HepG2 (cell line): ENCODE data around the gene U2AF1L4. TPM values are rescaled to one million over a fixed set of nuclear protein-coding genes. Genes with fewer than 3 reads are reported as not detected.
A peak's percentile ranks its signal among the peaks of the same experiment; 100 is the strongest.

ENCODE experiments used
- DNMT3B ChIP-seq: conservative IDR thresholded peaks from 2 replicates; pipeline ENCODE4 v1.6.1; 2016; ENCODE audit warnings: missing biosample characterization, control low read depth
- FLYWCH1 ChIP-seq: sonication (generic); formaldehyde crosslinking; IDR thresholded peaks from 2 replicates; pipeline ENCODE4 v1.8.1; 2023; ENCODE audit warnings: mild to moderate bottlenecking, missing genetic modification reagents
- GATAD2A ChIP-seq: IDR thresholded peaks from 2 replicates; pipeline ENCODE4 v1.6.1; 2016
- HES4 ChIP-seq: sonication (generic); formaldehyde crosslinking; IDR thresholded peaks from 2 replicates; pipeline ENCODE4 v1.9.0; 2021; ENCODE audit warnings: mild to moderate bottlenecking, missing genetic modification reagents, borderline replicate concordance
- HIVEP1 ChIP-seq: sonication (generic); formaldehyde crosslinking; IDR thresholded peaks from 2 replicates; pipeline ENCODE4 v1.4.0; 2020; ENCODE audit warnings: mild to moderate bottlenecking, missing genetic modification reagents
- HOXA5 ChIP-seq: sonication (generic); formaldehyde crosslinking; IDR thresholded peaks from 2 replicates; pipeline ENCODE4 v1.4.0; 2020; ENCODE audit warnings: missing genetic modification reagents
- HOXA7 ChIP-seq: sonication (generic); formaldehyde crosslinking; IDR thresholded peaks from 2 replicates; pipeline ENCODE4 v1.8.1; 2022; ENCODE audit warnings: mild to moderate bottlenecking, missing genetic modification reagents, moderate library complexity
- IRF2 ChIP-seq: IDR thresholded peaks from 2 replicates; pipeline ENCODE4 v1.6.1; 2018; ENCODE audit warnings: missing genetic modification reagents, missing compliant biosample characterization
- KDM1A ChIP-seq: IDR thresholded peaks from 2 replicates; pipeline ENCODE4 v1.6.1; 2016; ENCODE audit warnings: missing compliant biosample characterization
- NFRKB ChIP-seq: fragments of 450-650 bp; IDR thresholded peaks from 2 replicates; pipeline ENCODE4 v1.6.1; 2017
- PHB2 ChIP-seq: fragments of 450-650 bp; IDR thresholded peaks from 2 replicates; pipeline ENCODE4 v1.6.1; 2018; ENCODE audit not compliant: partially characterized antibody
- RELA ChIP-seq: sonication (generic); formaldehyde crosslinking; IDR thresholded peaks from 2 replicates; pipeline ENCODE4 v1.4.0; 2020; ENCODE audit warnings: missing genetic modification reagents
- TAF15 ChIP-seq: fragments of 200-400 bp; formaldehyde crosslinking; IDR thresholded peaks from one replicate; pipeline ENCODE4 v1.6.1; 2018; ENCODE audit warnings: mild to moderate bottlenecking, low read depth, low read length; ENCODE audit not compliant: poor library complexity, severe bottlenecking
- ZNF136 ChIP-seq: sonication (generic); formaldehyde crosslinking; IDR thresholded peaks from 2 replicates; pipeline ENCODE4 v1.8.1; 2022; ENCODE audit warnings: low read depth, mild to moderate bottlenecking, moderate library complexity, missing genetic modification reagents
- ZNF572 ChIP-seq: sonication (generic); formaldehyde crosslinking; IDR thresholded peaks from 2 replicates; pipeline ENCODE4 v1.5.1; 2020; ENCODE audit warnings: mild to moderate bottlenecking, missing genetic modification reagents
- ZNF589 ChIP-seq: sonication (generic); formaldehyde crosslinking; conservative IDR thresholded peaks from 2 replicates; pipeline ENCODE4 v1.8.0; 2022; ENCODE audit warnings: mild to moderate bottlenecking, moderate library complexity, missing genetic modification reagents
- ZNF766 ChIP-seq: sonication (generic); formaldehyde crosslinking; IDR thresholded peaks from 2 replicates; pipeline ENCODE4 v1.5.0; 2020; ENCODE audit warnings: missing genetic modification reagents, borderline replicate concordance
- ZNF792 ChIP-seq: IDR thresholded peaks from 2 replicates; pipeline ENCODE4 v1.6.1; 2016
- polyA plus RNA-seq, 8 experiments: library from polyadenylated mRNA; depleted of rRNA in 3 of 8; stranded (reverse) in 7 of 8; unstranded in 1 of 8; fragments of >200 nt; fragmentation: Illumina TruSeq in 4 of 8; extraction: Trizol in 4 of 8; gene quantifications; 2 replicates each; pipeline versions ENCODE4 v1.2.1 to v1.2.3, GENCODE V29; 2011 to 2016; ENCODE audit warnings: low read depth in 4 of 8, missing spikeins in 1 of 8, mixed read lengths in 1 of 8; ENCODE audit not compliant: insufficient read depth in 1 of 8
- total RNA-seq, 5 experiments: library from RNA; depleted of rRNA; stranded (reverse); fragments of >200 nt; fragmentation: Illumina TruSeq; extraction: Trizol; gene quantifications; 2 replicates each; pipeline ENCODE4 v1.2.3, GENCODE V29; 2016; ENCODE audit warnings: low read depth in 1 of 5
- TF ChIP-seq, protein P1 (sequence below): sonication (generic); formaldehyde crosslinking; IDR thresholded peaks from 2 replicates; pipeline ENCODE4 v1.9.0; 2021; ENCODE audit warnings: missing genetic modification reagents, borderline replicate concordance
- TF ChIP-seq, protein P2 (sequence below): sonication (generic); formaldehyde crosslinking; IDR thresholded peaks from 2 replicates; pipeline ENCODE4 v1.4.0; 2020; ENCODE audit warnings: missing genetic modification reagents, borderline replicate concordance
- TF ChIP-seq, protein P3 (sequence below): sonication (generic); formaldehyde crosslinking; IDR thresholded peaks from 2 replicates; pipeline ENCODE4 v1.5.0; 2020; ENCODE audit warnings: missing genetic modification reagents
- TF ChIP-seq, protein P4 (sequence below): sonication (generic); formaldehyde crosslinking; IDR thresholded peaks from 2 replicates; pipeline ENCODE4 v1.4.0; 2020; ENCODE audit warnings: missing genetic modification reagents

Gene U2AF1L4
- total and polyA plus RNA-seq, 2 of the 13 experiments (the other 11 are each of a cell fraction or from before 2014, with no cell fraction given) = 7.9 to 15.4 TPM

DNA sequence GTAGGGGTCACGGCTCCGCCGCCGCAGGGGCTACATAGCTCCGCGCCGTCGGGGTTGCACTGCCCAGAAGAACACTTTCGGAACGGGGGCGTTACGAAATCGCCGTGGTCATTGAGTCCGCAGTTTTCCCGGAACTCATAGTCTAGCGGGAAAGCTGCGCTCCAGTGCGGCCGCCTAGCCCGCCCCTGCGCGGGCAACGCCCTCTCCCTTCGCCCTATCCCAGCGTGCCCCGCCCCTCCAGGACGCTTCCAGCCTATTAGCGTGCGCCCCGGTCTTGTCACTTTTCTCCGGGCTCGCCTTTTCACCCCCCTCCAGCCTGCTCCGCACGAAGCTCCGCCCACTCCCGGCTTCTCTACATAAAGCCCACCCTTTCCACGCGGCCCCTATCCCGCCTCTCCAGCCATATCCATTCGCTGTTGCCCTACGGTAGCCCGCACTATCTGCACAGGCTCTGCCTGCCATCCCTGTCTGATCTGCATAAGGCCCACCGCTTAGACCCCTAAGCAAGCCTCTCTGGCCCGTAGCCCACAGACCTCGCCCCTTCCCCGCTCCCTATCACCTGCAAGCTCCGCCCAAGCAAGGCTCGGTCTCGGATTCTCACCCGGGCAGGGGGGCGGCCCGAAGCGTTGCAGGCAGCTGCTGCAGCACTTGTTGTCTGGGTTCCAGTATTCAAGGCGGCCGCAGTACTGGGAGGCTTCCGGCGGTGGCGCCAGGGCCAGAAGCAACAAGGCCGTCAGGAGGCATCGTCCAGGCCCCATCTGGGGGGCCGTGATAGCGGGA is 4.6 kb downstream of the U2AF1L4 start (continued):
- TF ChIP-seq, protein P1, sequence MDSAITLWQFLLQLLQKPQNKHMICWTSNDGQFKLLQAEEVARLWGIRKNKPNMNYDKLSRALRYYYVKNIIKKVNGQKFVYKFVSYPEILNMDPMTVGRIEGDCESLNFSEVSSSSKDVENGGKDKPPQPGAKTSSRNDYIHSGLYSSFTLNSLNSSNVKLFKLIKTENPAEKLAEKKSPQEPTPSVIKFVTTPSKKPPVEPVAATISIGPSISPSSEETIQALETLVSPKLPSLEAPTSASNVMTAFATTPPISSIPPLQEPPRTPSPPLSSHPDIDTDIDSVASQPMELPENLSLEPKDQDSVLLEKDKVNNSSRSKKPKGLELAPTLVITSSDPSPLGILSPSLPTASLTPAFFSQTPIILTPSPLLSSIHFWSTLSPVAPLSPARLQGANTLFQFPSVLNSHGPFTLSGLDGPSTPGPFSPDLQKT = no peak
- TF ChIP-seq HOXA5 (CRISPR knock-in tag) (no peak), ZNF589 (CRISPR knock-in tag) (peak; percentile 10; the same call in 1 of the 2 replicates), RELA (no peak), GATAD2A (CRISPR knock-in tag) (peak; percentile 30), ZNF572 (CRISPR knock-in tag) (no peak), PHB2 (no peak), FLYWCH1 (no peak), ZNF792 (CRISPR knock-in tag) (no peak; the same call in 1 of the 2 replicates), IRF2 (CRISPR knock-in tag) (peak; percentile 71), TAF15 (no peak), KDM1A (CRISPR knock-in tag) (no peak), NFRKB (no peak), ZNF766 (CRISPR knock-in tag) (no peak), HES4 (CRISPR knock-in tag) (no peak), HIVEP1 (CRISPR knock-in tag) (no peak), DNMT3B (CRISPR knock-in tag) (0 out of 2 replicates have a peak, but pooled peaks have one; percentile 41), HOXA7 (no peak), ZNF136 (CRISPR knock-in tag) (peak; percentile 54; the same call in 1 of the 2 replicates)
- TF ChIP-seq, protein P2, sequence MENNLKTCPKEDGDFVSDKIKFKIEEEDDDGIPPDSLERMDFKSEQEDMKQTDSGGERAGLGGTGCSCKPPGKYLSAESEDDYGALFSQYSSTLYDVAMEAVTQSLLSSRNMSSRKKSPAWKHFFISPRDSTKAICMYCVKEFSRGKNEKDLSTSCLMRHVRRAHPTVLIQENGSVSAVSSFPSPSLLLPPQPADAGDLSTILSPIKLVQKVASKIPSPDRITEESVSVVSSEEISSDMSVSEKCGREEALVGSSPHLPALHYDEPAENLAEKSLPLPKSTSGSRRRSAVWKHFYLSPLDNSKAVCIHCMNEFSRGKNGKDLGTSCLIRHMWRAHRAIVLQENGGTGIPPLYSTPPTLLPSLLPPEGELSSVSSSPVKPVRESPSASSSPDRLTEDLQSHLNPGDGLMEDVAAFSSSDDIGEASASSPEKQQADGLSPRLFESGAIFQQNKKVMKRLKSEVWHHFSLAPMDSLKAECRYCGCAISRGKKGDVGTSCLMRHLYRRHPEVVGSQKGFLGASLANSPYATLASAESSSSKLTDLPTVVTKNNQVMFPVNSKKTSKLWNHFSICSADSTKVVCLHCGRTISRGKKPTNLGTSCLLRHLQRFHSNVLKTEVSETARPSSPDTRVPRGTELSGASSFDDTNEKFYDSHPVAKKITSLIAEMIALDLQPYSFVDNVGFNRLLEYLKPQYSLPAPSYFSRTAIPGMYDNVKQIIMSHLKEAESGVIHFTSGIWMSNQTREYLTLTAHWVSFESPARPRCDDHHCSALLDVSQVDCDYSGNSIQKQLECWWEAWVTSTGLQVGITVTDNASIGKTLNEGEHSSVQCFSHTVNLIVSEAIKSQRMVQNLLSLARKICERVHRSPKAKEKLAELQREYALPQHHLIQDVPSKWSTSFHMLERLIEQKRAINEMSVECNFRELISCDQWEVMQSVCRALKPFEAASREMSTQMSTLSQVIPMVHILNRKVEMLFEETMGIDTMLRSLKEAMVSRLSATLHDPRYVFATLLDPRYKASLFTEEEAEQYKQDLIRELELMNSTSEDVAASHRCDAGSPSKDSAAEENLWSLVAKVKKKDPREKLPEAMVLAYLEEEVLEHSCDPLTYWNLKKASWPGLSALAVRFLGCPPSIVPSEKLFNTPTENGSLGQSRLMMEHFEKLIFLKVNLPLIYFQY (CRISPR knock-in tag) = peak; percentile 35; the same call in 1 of the 2 replicates
- TF ChIP-seq, protein P3, sequence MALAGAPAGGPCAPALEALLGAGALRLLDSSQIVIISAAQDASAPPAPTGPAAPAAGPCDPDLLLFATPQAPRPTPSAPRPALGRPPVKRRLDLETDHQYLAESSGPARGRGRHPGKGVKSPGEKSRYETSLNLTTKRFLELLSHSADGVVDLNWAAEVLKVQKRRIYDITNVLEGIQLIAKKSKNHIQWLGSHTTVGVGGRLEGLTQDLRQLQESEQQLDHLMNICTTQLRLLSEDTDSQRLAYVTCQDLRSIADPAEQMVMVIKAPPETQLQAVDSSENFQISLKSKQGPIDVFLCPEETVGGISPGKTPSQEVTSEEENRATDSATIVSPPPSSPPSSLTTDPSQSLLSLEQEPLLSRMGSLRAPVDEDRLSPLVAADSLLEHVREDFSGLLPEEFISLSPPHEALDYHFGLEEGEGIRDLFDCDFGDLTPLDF = peak; percentile 60; the same call in 1 of the 2 replicates
- TF ChIP-seq, protein P4, sequence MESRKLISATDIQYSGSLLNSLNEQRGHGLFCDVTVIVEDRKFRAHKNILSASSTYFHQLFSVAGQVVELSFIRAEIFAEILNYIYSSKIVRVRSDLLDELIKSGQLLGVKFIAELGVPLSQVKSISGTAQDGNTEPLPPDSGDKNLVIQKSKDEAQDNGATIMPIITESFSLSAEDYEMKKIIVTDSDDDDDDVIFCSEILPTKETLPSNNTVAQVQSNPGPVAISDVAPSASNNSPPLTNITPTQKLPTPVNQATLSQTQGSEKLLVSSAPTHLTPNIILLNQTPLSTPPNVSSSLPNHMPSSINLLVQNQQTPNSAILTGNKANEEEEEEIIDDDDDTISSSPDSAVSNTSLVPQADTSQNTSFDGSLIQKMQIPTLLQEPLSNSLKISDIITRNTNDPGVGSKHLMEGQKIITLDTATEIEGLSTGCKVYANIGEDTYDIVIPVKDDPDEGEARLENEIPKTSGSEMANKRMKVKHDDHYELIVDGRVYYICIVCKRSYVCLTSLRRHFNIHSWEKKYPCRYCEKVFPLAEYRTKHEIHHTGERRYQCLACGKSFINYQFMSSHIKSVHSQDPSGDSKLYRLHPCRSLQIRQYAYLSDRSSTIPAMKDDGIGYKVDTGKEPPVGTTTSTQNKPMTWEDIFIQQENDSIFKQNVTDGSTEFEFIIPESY (CRISPR knock-in tag) = no peak; the same call in 1 of the 2 replicates
